Mucosa of rectum (tissue), 2 donors: ENCODE results near the gene TSPEAR.

Source experiments
- H3K27ac ChIP-seq, 2 donors: one replicate each; pipeline ENCODE4 v1.7.0; 2013; ENCODE audit warnings: inconsistent platforms in 2 of 2, low read depth in 2 of 2, low read length in 2 of 2
- H3K27me3 ChIP-seq, 2 donors: one replicate each; pipeline ENCODE4 v1.7.0; 2013; ENCODE audit warnings: low read length in 2 of 2; ENCODE audit not compliant: control insufficient read depth in 2 of 2, insufficient read depth in 2 of 2
- H3K36me3 ChIP-seq, 2 donors: one replicate each; pipeline ENCODE4 v1.7.0; 2013; ENCODE audit warnings: low read length in 2 of 2; ENCODE audit not compliant: control insufficient read depth in 2 of 2, insufficient read depth in 2 of 2
- H3K4me1 ChIP-seq, 2 donors: one replicate each; pipeline ENCODE4 v1.7.0; 2013; ENCODE audit warnings: low read length in 2 of 2, mild to moderate bottlenecking in 1 of 2; ENCODE audit not compliant: control insufficient read depth in 2 of 2, insufficient read depth in 2 of 2
- H3K4me3 ChIP-seq, 2 donors: one replicate each; pipeline ENCODE4 v1.7.0; 2013; ENCODE audit warnings: low read length in 2 of 2
- H3K9ac ChIP-seq, 2 donors: one replicate each; pipeline ENCODE4 v1.7.0; 2013; ENCODE audit warnings: low read length in 2 of 2, low read depth in 1 of 2, mild to moderate bottlenecking in 1 of 2
- H3K9me3 ChIP-seq, 2 donors: one replicate each; pipeline ENCODE4 v1.7.0; 2013; ENCODE audit warnings: low read length in 2 of 2; ENCODE audit not compliant: control insufficient read depth in 2 of 2
- donor health status: healthy.
- donor health status: Normal muscosa, but diverticular disease.

TSPEAR gene

DNA sequence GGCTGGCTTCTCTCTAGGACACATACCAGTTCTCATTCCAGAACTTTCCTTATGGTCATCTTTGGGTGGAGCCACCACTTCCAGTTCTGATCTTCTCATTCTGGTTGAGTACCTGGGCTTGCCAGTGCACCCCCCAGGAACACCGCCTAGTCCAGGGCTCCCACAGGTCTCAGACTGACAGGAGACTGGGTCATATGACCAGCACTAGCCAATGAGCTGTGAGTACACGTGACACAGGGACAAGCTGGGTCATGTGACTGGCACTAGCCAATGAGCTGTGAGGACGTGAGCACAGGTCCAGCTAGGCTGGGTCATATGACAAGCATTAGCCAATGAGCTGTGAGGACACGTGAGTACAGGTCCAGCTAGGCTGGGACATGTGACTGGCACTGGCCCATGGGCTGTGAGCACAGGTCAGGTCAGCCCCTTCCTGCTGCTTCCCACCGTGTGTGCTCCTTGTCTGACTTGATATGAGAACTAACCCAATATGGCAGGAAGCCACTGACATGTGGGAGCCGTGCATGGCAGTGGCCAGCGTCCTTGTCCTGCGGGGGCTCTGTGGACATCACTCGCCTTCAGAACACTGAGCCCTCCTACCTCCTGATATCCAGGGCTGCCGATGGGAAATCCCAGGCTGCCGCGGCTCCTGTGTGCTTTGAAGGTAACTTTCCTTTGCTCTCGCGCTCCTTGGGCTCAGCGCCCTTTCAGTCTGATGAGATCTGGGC is 194.0 kb downstream of the TSPEAR start:
- Histone ChIP-seq H3K27me3 (no peaks in the 10 kb centered on the region), H3K4me1 (no peaks in the 10 kb centered on the region), H3K27ac (no peak overlapping the region), H3K4me3 (no peak overlapping the region), H3K9me3 (no peaks in the 10 kb centered on the region), H3K36me3 (no peaks in the 10 kb centered on the region), H3K9ac (no peak overlapping the region)

DNA sequence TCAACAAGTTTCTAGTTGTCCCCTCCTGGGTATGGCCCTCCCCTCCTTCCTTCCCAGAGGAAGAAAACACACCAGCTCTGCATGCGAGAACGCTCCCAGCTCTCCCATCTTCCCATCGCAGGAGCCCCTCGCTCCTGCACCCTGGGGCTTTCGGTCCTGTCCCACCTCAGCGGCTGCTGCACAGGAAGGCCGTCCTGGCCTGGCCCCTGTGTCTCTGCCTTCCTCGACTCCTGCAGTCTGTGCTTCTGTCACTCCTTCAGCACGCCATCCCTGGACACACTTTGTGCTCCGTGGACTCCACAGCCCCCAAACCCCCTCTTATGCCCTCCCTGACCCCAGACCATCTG is 194.6 kb downstream of the TSPEAR start:
- H3K27ac ChIP-seq, result no peak overlapping the region
- H3K9me3 ChIP-seq, result no peaks in the 10 kb centered on the region
- H3K36me3 ChIP-seq, result no peaks in the 10 kb centered on the region
- no peak overlapping the region for H3K9ac ChIP-seq
- H3K4me1 ChIP-seq, result no peaks in the 10 kb centered on the region
- H3K4me3 ChIP-seq, result no peak overlapping the region
- no peaks in the 10 kb centered on the region for H3K27me3 ChIP-seq

DNA sequence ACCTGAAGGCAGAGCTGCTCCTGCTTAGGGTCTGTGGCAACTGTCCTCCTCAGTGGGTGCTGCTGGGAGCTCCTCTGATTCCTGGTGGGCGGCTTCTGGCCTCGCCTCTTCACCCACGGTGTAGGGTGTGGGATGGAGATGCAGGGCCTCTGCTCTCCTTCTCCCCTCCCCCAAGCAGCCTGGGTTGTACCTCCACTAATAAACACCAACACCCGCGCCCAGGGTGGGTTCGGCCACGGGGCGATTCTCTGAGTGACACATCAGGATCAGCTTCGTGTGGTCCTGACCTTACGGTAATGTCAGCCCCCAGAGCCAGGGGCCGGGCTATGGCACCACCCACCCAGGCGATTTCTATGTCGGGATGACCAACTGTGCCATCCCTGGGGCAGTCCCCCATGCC is 195.0 kb downstream of the TSPEAR start:
- peaks cover 0 to 1% of the 10 kb centered on the region in 2 donors for H3K27me3 ChIP-seq
- no peaks in the 10 kb centered on the region for H3K9me3 ChIP-seq
- no peaks in the 10 kb centered on the region for H3K36me3 ChIP-seq
- no peaks in the 10 kb centered on the region for H3K4me1 ChIP-seq
- no peak overlapping the region for H3K27ac ChIP-seq
- H3K4me3 ChIP-seq, result no peak overlapping the region
- H3K9ac ChIP-seq, result no peak overlapping the region

DNA sequence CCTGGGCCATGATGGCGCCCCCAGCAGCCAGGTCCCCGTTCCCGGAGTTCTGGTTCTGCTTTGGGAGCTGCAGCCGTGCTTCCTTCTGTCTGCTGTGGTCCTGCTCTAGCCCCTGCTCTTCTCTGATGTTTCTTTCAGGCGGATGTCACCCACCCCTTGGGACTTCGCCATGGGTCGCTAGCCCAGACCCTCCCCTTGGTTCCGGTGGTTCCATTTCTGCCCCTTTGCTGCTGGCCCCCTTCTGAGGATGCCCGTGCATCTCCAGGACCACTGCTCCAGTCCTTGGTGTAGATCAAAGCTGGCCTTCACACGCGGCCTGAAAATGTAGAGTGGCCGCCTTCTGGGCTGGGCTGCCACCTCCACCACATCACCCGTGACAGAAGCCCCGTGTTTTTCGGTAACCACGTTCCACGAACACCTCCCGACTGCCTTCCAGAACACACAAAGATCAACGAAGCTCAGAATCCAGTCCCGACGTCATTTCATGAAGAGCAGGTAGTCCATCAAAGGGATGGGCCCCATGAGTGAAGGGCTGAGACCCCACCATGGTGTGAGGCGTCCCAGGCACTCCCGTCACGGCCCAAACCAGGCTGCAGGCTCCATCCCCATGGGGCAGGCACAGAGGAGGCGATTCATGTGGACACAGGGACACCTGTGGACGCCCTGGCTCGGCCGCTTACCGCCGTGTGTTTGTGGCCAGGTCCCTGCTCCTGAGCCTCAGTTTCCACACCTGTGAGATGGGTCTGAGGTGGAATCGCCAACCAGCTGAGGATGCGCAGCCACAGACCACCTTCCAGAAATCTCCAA is 195.8 kb downstream of the TSPEAR start:
- H3K27ac ChIP-seq, result no peak overlapping the region
- no peaks in the 10 kb centered on the region for H3K4me1 ChIP-seq
- H3K9me3 ChIP-seq, result no peaks in the 10 kb centered on the region
- H3K36me3 ChIP-seq, result no peaks in the 10 kb centered on the region
- peaks cover 0 to 5% of the 10 kb centered on the region in 2 donors for H3K27me3 ChIP-seq
- H3K9ac ChIP-seq, result no peak overlapping the region
- no peak overlapping the region for H3K4me3 ChIP-seq

DNA sequence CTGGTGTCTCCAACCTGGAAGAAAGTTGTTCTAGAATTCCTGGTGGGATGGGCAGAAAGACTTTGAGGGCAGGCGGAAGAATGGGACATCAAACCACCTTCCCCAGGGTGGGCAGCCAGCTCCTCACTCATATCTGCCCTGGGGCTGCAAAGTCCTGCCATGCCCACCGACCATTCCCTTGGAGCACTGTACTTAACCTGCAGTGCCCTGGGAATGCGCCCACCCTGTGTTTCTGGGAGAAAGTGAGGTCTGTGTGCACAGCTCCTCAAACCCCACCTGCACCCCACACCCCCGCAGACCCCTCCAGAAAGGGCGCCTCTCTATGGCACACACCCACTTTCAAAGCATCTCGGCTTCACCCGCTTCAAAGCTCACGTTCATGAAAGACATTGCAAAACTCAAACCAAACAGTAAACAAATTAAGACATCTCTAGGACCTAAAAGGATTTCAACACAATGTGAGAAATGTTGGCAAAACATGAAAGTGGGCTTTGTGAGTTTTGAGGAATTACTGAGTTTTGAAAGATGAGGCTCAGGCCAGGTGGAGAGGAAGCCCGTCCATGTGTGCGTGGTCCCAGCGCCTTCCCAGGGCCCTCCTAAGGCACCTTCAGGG is 196.5 kb downstream of the TSPEAR start:
- Histone ChIP-seq H3K4me1 (peaks cover 0 to 3% of the 10 kb centered on the region in 2 donors), H3K36me3 (no peaks in the 10 kb centered on the region), H3K27ac (no peak overlapping the region), H3K9me3 (no peaks in the 10 kb centered on the region), H3K9ac (no peak overlapping the region), H3K4me3 (no peak overlapping the region), H3K27me3 (peaks cover 0 to 6% of the 10 kb centered on the region in 2 donors)

DNA sequence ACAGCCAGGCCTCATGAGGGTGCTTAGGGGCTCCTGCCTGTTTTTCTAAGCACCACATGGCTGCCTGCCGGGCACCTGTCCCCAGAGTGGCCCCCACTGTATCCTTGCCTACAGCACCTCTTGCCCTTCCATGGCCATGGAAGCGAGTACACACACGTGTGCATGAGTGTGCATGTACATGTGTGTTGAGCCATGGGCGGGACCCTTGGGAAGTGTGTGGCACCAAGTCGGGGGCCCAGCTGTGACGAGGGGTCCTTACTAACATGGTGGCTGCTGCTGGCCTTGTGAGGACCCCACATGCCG is 197.2 kb downstream of the TSPEAR start:
- Histone ChIP-seq H3K4me1 (peaks cover 0 to 3% of the 10 kb centered on the region in 2 donors), H3K36me3 (no peaks in the 10 kb centered on the region), H3K9ac (no peak overlapping the region), H3K9me3 (no peaks in the 10 kb centered on the region), H3K4me3 (no peak overlapping the region), H3K27me3 (peaks cover 0 to 6% of the 10 kb centered on the region in 2 donors), H3K27ac (no peak overlapping the region)

DNA sequence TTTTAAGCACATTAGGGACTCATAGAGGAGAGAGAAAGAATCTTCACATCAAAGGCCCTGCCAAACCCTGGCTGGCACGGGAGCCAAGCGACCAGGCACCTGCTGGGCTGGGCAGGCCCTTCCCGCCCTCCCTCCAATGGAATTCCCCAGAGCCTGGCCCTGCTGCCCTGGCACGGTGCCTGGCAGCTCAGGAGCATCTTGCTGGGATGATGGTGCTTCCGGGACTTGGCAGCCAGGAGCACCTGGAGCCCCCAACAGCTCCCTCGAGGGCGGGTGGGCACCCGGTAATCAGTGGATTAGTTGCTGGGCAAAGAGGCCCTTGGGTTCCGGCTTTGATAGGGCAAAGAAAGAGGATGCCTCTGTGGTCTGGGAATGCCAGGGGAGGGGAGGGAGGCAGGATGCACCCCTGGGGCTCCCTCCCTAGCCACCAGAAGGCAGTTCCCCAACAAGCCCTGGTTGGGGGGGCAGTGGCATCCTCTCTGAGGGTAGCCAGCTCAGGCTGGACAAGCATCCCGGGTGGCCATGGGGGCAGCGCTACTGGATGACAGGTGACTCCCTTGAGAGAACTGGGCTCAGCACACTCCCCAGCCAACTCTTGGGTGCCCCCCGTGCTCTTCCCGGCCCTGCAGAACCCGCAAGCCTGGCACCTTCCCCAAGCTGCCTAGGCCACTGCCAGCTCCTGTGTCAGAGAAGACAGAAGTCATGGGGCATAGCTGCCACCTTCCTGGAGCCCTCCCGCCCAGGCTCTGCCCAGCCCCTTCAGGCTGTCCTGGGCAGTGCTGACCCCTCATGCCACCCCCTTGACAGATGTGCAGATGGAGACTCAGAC is 197.8 kb downstream of the TSPEAR start:
- Histone ChIP-seq H3K27me3 (peaks cover 0 to 6% of the 10 kb centered on the region in 2 donors), H3K27ac (no peak overlapping the region), H3K4me3 (no peak overlapping the region), H3K9me3 (no peaks in the 10 kb centered on the region), H3K4me1 (peaks cover 0 to 3% of the 10 kb centered on the region in 2 donors), H3K36me3 (no peaks in the 10 kb centered on the region), H3K9ac (no peak overlapping the region)

DNA sequence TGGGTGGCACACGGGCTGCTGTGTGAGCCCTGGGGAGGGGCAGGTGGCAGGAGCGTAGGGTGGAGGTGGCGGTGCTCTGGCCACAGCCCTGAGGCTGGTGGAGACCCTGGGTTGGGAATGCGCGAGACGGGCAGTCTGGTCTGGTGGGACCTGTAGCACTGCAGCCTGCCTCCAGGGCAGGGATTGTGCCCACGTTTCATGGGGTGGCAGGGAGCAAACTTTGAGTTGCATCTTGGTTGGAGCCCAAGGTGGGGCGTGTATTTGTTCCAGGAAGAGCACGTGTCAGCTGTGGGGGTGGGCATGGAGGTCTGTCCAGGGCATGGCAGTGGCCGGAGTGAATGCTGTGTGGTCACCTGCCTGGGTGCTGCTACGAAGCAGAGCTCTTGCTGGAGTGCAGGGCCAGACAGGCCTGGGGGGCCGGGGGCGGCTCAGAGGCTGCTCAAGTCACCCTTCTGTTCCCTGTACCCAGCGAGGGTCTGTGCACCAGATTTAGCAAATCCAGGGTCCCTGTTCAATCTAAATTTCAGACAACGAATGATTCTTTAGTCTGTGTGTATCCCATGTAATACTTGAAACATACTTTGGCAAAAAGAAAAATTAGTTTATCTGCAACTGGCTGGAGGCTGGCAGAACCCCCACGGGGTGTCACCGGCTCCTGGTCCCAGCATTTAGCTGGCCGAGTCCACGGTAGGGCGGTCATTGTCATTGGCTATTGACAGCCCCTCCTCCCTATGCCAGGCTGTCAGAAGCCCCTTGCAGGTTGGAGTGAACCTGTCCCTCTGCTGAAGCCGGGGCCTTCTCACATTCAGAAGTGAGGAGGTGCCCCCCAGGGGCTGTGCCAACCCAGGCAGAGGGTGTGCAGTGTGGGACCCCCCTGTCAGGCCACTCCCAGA is 198.6 kb downstream of the TSPEAR start:
- H3K27me3 ChIP-seq, result peaks cover 0 to 6% of the 10 kb centered on the region in 2 donors

DNA sequence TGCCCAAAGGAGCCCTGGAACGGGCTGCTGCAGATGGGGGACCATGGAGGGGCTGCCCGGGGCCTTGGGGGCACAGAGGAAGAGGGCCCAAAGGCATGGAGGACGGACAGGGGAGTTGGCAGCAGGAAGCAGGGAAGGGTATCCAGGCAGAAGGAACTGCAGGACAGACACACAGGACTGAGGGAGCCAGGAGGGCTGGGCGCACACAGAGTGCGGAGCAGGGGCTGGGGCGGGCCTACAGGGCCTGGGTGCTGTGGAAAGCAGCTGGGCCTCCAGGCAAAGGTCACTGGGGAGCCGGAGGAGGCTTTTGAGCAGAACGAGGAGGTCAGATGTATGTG is 199.5 kb downstream of the TSPEAR start:
- peaks cover 0 to 6% of the 10 kb centered on the region in 2 donors for H3K27me3 ChIP-seq
- H3K9me3 ChIP-seq, result no peaks in the 10 kb centered on the region
- H3K4me3 ChIP-seq, result no peak overlapping the region
- H3K36me3 ChIP-seq, result no peaks in the 10 kb centered on the region
- H3K9ac ChIP-seq, result no peak overlapping the region
- peaks cover 0 to 3% of the 10 kb centered on the region in 2 donors for H3K4me1 ChIP-seq
- no peak overlapping the region for H3K27ac ChIP-seq

More for the DNA sequence above, 198.6 kb downstream of the TSPEAR start:
- no peak overlapping the region for H3K27ac ChIP-seq
- no peaks in the 10 kb centered on the region for H3K9me3 ChIP-seq
- H3K9ac ChIP-seq, result no peak overlapping the region
- H3K4me1 ChIP-seq, result peaks cover 0 to 3% of the 10 kb centered on the region in 2 donors
- no peak overlapping the region for H3K4me3 ChIP-seq
- no peaks in the 10 kb centered on the region for H3K36me3 ChIP-seq
